HL-60 (cell line): ENCODE measurements around the gene QPCT.

Source experiments
- CTCF ChIP-seq: IDR thresholded peaks from one replicate; pipeline ENCODE4 v1.5.1; 2011; ENCODE audit warnings: low read length, control low read depth, inconsistent platforms; ENCODE audit not compliant: insufficient read depth
- POLR2AphosphoS5 ChIP-seq: IDR thresholded peaks from 2 replicates; pipeline ENCODE4 v1.6.1; 2012; ENCODE audit warnings: low read depth

DNA sequence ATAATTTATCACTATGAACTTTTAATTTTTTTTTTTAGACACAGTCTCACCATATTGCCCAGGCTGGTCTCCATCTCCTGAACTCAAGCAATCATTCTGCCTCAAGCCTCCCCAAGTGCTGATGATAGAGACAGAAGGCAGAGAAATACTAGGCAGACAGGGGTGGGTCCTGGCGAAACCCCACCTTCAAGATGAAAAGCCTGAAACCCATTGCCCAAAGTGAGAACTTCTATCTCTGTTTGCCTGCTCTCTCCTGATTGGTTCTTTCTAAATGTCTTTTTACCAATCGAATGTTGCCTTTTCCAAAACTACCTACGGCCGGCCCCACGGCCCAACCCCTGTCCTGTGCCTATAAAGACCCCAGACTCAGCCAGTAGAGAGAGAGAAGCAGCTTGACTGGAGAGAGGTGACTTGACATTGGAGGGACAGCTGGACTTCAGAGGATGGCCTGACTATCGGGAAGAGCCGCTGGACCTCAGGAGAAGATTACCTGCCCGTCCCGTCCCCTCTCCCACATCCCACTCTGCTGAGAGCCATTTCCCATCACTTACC, 41.7 kb upstream of the QPCT start:
- no peak for TF ChIP-seq CTCF
- TF ChIP-seq POLR2AphosphoS5: no peak
